Measurements from ENCODE around the gene NADK. TPM values are rescaled to one million over a fixed set of nuclear protein-coding genes. Genes with fewer than 3 reads are reported as not detected.
"Not testable (repeated sequence)": the region's sequence is repeated elsewhere in the genome, so short reads cannot be mapped to it uniquely, and the experiment has no call there.

Gene NADK
- total RNA-seq, 1 experiment from 2014 or later, result 56.4 TPM

GRCh38 chr1:1764876-1765470 lies 13.3 kb downstream of the NADK start:
- DNase-seq (ENCODE audit: low read depth), result no peak

GRCh38 chr1:1763657-1764621 lies 14.3 kb downstream of the NADK start:
- no peak for DNase-seq (ENCODE audit: low read depth)

- no peak for DNase-seq (ENCODE audit: low read depth)
These were observed 16.5 kb downstream of the NADK start for GRCh38 chr1:1761504-1762376.

- no peak for DNase-seq (ENCODE audit: low read depth)
These were observed 17.6 kb downstream of the NADK start for GRCh38 chr1:1760715-1761114.

GRCh38 chr1:1760345-1760650 lies 18.0 kb downstream of the NADK start:
- no peak for DNase-seq (ENCODE audit: low read depth)

GRCh38 chr1:1759456-1760344 lies 18.6 kb downstream of the NADK start:
- no peak for DNase-seq (ENCODE audit: low read depth)

- no peak for DNase-seq (ENCODE audit: low read depth)
These were observed 19.4 kb downstream of the NADK start for GRCh38 chr1:1758692-1759455.

- DNase-seq (ENCODE audit: low read depth), result no peak
These were observed 20.1 kb downstream of the NADK start for GRCh38 chr1:1758059-1758621.

GRCh38 chr1:1757422-1758058 lies 20.7 kb downstream of the NADK start:
- DNase-seq (ENCODE audit: low read depth), result no peak

GRCh38 chr1:1756661-1757421 lies 21.4 kb downstream of the NADK start:
- DNase-seq (ENCODE audit: low read depth), result no peak

GRCh38 chr1:1755852-1756251 lies 22.4 kb downstream of the NADK start:
- DNase-seq (ENCODE audit: low read depth), result no peak

GRCh38 chr1:1755426-1755825 lies 22.8 kb downstream of the NADK start:
- DNase-seq (ENCODE audit: low read depth), result no peak

GRCh38 chr1:1754051-1754815 lies 24.0 kb downstream of the NADK start:
- no peak for DNase-seq (ENCODE audit: low read depth)

- no peak for DNase-seq (ENCODE audit: low read depth)
These were observed 24.7 kb downstream of the NADK start for GRCh38 chr1:1753607-1754005.

- DNase-seq (ENCODE audit: low read depth), result no peak
These were observed 25.3 kb downstream of the NADK start for GRCh38 chr1:1752636-1753606.

GRCh38 chr1:1752190-1752589 lies 26.1 kb downstream of the NADK start:
- DNase-seq (ENCODE audit: low read depth), result no peak

GRCh38 chr1:1749941-1750340 lies 28.3 kb downstream of the NADK start:
- not testable (repeated sequence) for DNase-seq (ENCODE audit: low read depth)

Measured in LHCN-M2 (cell line).